Stimulated activated CD4-positive, alpha-beta T cell treated with anti-CD3 and anti-CD28 coated beads, Interleukin-1b, Interleukin-23, amount 100 ng/mL, for 1 hour (primary cell): ENCODE data around the gene GRXCR2.
"Not testable (repeated sequence)": the region's sequence is repeated elsewhere in the genome, so short reads cannot be mapped to it uniquely, and the experiment has no call there.

ENCODE experiments used
- DNase-seq, 2 donors: peaks; one replicate each; pipeline ENCODE4 v3.0.0-alpha.2; 2020; ENCODE audit warnings: low read depth in 2 of 2

GRXCR2 gene

GRCh38 chr5:145872914-145873313 is at the start of gene GRXCR2:
Gene GRXCR2 (minus strand): TSS chr5:145873014. CDS start chr5:145872968, 46 bp downstream.
- no peak for DNase-seq

GRCh38 chr5:145922059-145922458 is 49.2 kb upstream of the GRXCR2 start:
- DNase-seq: no peak

GRCh38 chr5:145921211-145921610 is 48.4 kb upstream of the GRXCR2 start:
- DNase-seq: no peak

GRCh38 chr5:145920542-145921210 is 47.9 kb upstream of the GRXCR2 start:
- no peak for DNase-seq

- DNase-seq: no peak
These were observed 46.6 kb upstream of the GRXCR2 start for GRCh38 chr5:145919413-145919812.

- DNase-seq: no peak
These were observed 45.6 kb upstream of the GRXCR2 start for GRCh38 chr5:145918397-145918796.

- DNase-seq: no peak
These were observed 44.5 kb upstream of the GRXCR2 start for GRCh38 chr5:145917288-145917687.

GRCh38 chr5:145915970-145916638 is 43.3 kb upstream of the GRXCR2 start:
- no peak for DNase-seq

- DNase-seq: no peak
These were observed 40.9 kb upstream of the GRXCR2 start for GRCh38 chr5:145913701-145914100.

- DNase-seq: no peak
These were observed 39.8 kb upstream of the GRXCR2 start for GRCh38 chr5:145912594-145912993.

GRCh38 chr5:145912019-145912418 is 39.2 kb upstream of the GRXCR2 start:
- no peak for DNase-seq

GRCh38 chr5:145911164-145911563 is 38.4 kb upstream of the GRXCR2 start:
- no peak for DNase-seq

GRCh38 chr5:145908206-145908960 is 35.6 kb upstream of the GRXCR2 start:
- no peak for DNase-seq

- no peak for DNase-seq
These were observed 33.6 kb upstream of the GRXCR2 start for GRCh38 chr5:145906401-145906800.

GRCh38 chr5:145904743-145905142 is 31.9 kb upstream of the GRXCR2 start:
- DNase-seq: no peak

GRCh38 chr5:145903867-145904266 is 31.1 kb upstream of the GRXCR2 start:
- no peak for DNase-seq

GRCh38 chr5:145903113-145903512 is 30.3 kb upstream of the GRXCR2 start:
- DNase-seq: no peak

GRCh38 chr5:145902421-145902820 is 29.6 kb upstream of the GRXCR2 start:
- DNase-seq: no peak

- DNase-seq: no peak
These were observed 25.4 kb upstream of the GRXCR2 start for GRCh38 chr5:145898171-145898570.

- DNase-seq: not testable (repeated sequence)
These were observed 18.6 kb upstream of the GRXCR2 start for GRCh38 chr5:145891378-145891777.

- no peak for DNase-seq
These were observed 16.8 kb upstream of the GRXCR2 start for GRCh38 chr5:145889611-145890010.

GRCh38 chr5:145887976-145888574 is 15.3 kb upstream of the GRXCR2 start:
- DNase-seq: no peak
